ENCODE results near the gene PTPRT.

Gene PTPRT

DNA sequence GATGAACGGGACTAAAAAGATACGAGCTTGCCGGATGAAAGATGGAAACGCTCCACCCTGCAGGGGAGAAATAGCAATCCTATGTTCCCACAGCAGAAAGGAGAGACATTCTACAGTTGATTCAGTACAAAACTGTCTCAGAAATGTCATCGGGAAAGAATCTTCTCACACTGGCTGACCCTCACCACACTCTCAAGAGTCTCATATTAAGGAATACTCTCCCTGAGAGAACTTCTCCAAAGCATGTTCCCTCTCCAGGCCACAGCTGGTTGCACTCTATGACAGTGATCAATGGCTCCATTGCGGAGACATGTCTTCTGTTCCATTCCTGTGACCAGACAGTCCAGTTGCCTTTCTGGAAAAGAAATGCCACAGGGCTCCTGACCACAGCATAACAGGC, 813.6 kb downstream of the PTPRT start:
- Histone ChIP-seq H3K36me3 (ENCODE audit: insufficient read depth, low read depth, low read length) (no peaks in the 10 kb centered on the region), H3K4me3 (ENCODE audit: low read length) (no peak overlapping the region), H3K27ac (ENCODE audit: low read length) (no peak overlapping the region), H3K4me1 (ENCODE audit: insufficient read depth, low read length) (no peaks in the 10 kb centered on the region), H3K9ac (ENCODE audit: low read depth, low read length) (no peak overlapping the region), H3K9me3 (ENCODE audit: insufficient read depth, low read depth, low read length) (no peaks in the 10 kb centered on the region), H3K27me3 (ENCODE audit: insufficient read depth, low read length) (0 out of 2 replicates have a peak, but pooled peaks cover 3% of the 10 kb centered on the region)

DNA sequence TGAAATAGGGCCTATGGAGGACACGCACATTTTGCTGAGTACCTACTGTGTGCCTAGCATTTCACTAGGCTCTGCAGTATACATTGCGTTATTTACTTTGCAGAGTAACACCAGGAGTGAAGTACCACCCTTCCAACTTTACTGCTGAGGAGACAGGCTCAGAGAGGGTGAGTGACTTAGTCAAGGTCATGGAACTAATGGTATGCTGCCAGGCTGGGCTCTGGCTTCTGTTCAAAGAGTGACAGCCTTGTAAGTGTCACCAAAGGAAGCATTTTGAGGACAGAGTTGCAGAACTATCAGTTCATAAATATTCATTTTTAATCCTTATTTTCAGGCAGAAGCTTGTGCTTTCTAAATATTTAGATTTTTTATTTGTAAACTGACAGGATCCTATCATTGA, 816.7 kb downstream of the PTPRT start:
- Histone ChIP-seq H3K27ac (ENCODE audit: low read length) (no peak overlapping the region), H3K9ac (ENCODE audit: low read depth, low read length) (no peak overlapping the region), H3K4me1 (ENCODE audit: insufficient read depth, low read length) (no peaks in the 10 kb centered on the region)

DNA sequence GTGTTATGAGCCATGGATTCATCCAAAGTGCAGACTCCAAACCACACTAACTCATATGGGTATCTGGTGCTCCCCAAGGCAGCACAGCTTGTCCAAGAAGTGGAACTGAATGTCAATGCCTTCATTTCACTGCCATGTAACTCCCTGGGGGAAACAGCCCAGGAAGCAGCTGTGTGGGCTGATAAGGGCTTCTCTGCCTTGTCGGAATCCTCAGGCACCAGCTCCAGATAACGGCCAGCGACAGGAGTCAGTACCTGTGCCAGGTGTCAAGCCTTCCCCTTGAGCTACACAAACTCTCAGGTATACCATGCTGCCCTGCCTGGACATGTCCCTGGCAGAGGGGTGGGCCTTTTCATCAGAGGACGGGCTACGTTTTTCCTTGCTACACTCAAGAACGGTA, 819.6 kb downstream of the PTPRT start:
- Histone ChIP-seq H3K27ac (ENCODE audit: low read length) (no peak overlapping the region), H3K4me1 (ENCODE audit: insufficient read depth, low read length) (no peaks in the 10 kb centered on the region), H3K27me3 (ENCODE audit: insufficient read depth, low read length) (peaks cover 11% of the 10 kb centered on the region), H3K9me3 (ENCODE audit: insufficient read depth, low read depth, low read length) (no peaks in the 10 kb centered on the region), H3K36me3 (ENCODE audit: insufficient read depth, low read depth, low read length) (no peaks in the 10 kb centered on the region), H3K9ac (ENCODE audit: low read depth, low read length) (no peak overlapping the region), H3K4me3 (ENCODE audit: low read length) (no peak overlapping the region)

More for the DNA sequence above, 816.7 kb downstream of the PTPRT start:
- Histone ChIP-seq H3K4me3 (ENCODE audit: low read length) (no peak overlapping the region), H3K36me3 (ENCODE audit: insufficient read depth, low read depth, low read length) (no peaks in the 10 kb centered on the region), H3K27me3 (ENCODE audit: insufficient read depth, low read length) (0 out of 2 replicates have a peak, but pooled peaks cover 3% of the 10 kb centered on the region), H3K9me3 (ENCODE audit: insufficient read depth, low read depth, low read length) (no peaks in the 10 kb centered on the region)

GRCh38 chr20:42368910-42369309, 820.8 kb downstream of the PTPRT start:
- no peaks in the 10 kb centered on the region for H3K4me1 ChIP-seq (ENCODE audit: insufficient read depth, low read length)
- no peaks in the 10 kb centered on the region for H3K9me3 ChIP-seq (ENCODE audit: insufficient read depth, low read depth, low read length)
- H3K27ac ChIP-seq (ENCODE audit: low read length), result no peak overlapping the region
- H3K4me3 ChIP-seq (ENCODE audit: low read length), result no peak overlapping the region
- H3K27me3 ChIP-seq (ENCODE audit: insufficient read depth, low read length), result peaks cover 11% of the 10 kb centered on the region
- no peak overlapping the region for H3K9ac ChIP-seq (ENCODE audit: low read depth, low read length)
- no peaks in the 10 kb centered on the region for H3K36me3 ChIP-seq (ENCODE audit: insufficient read depth, low read depth, low read length)

GRCh38 chr20:42366626-42367025, 823.1 kb downstream of the PTPRT start:
- Histone ChIP-seq H3K27me3 (ENCODE audit: insufficient read depth, low read length) (peaks cover 11% of the 10 kb centered on the region), H3K27ac (ENCODE audit: low read length) (no peak overlapping the region), H3K9ac (ENCODE audit: low read depth, low read length) (no peak overlapping the region), H3K9me3 (ENCODE audit: insufficient read depth, low read depth, low read length) (no peaks in the 10 kb centered on the region), H3K4me3 (ENCODE audit: low read length) (no peak overlapping the region), H3K4me1 (ENCODE audit: insufficient read depth, low read length) (no peaks in the 10 kb centered on the region), H3K36me3 (ENCODE audit: insufficient read depth, low read depth, low read length) (no peaks in the 10 kb centered on the region)

DNA sequence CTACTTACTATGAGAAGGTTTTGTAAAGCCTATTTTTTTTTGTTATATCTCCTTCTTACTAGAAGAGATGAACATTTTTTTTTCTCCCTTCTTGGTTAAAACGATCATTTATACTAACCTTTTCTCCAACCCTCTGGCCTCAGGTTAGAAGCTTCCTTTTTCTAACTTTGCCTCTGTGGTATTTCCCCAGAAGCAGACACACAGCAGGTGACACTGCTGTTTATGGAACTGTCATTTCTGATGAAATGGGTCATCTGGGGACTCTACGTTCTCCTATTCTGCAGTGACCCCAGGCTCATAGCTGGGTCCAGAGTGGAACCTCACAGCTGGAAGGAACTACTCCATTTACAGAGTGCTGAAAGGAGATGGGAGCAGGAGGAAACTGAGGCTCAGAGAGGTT, 825.3 kb downstream of the PTPRT start:
- H3K27ac ChIP-seq (ENCODE audit: low read length), result no peak overlapping the region
- H3K36me3 ChIP-seq (ENCODE audit: insufficient read depth, low read depth, low read length), result no peaks in the 10 kb centered on the region
- H3K9me3 ChIP-seq (ENCODE audit: insufficient read depth, low read depth, low read length), result no peaks in the 10 kb centered on the region
- H3K27me3 ChIP-seq (ENCODE audit: insufficient read depth, low read length), result peaks cover 11% of the 10 kb centered on the region
- H3K4me3 ChIP-seq (ENCODE audit: low read length), result no peak overlapping the region
- no peak overlapping the region for H3K9ac ChIP-seq (ENCODE audit: low read depth, low read length)
- H3K4me1 ChIP-seq (ENCODE audit: insufficient read depth, low read length), result no peaks in the 10 kb centered on the region

DNA sequence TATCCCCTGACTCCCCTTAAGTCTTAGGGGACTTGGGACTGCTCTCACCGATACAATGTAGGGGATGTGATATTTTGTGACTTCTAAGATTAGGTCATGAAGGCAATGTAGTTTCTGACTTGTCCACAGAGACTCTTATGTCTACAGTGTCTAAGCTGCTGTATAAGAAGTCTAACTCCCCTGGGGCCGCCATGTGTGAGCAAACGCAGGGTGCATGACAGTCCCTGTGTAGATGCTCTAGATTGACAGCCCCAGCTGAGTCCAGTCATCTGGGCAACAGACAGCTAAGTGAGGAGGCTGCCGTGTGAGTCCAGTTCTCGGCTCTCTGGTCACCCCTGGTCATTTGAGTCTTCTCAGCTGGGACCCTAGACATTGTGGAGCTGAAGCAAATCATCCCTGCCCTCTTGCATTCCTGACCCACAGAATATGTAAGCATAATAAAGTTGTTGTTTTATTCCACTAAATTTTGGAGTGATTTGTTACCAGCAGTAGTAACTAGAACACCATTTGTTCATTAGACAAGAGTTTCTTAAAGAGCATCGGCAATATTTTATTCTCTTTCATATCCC, 828.2 kb downstream of the PTPRT start:
- H3K36me3 ChIP-seq (ENCODE audit: insufficient read depth, low read depth, low read length), result no peaks in the 10 kb centered on the region
- no peak overlapping the region for H3K27ac ChIP-seq (ENCODE audit: low read length)
- H3K4me1 ChIP-seq (ENCODE audit: insufficient read depth, low read length), result no peaks in the 10 kb centered on the region
- peaks cover 4% of the 10 kb centered on the region; the same call in 1 of the 2 replicates for H3K27me3 ChIP-seq (ENCODE audit: insufficient read depth, low read length)
- no peaks in the 10 kb centered on the region for H3K9me3 ChIP-seq (ENCODE audit: insufficient read depth, low read depth, low read length)
- H3K4me3 ChIP-seq (ENCODE audit: low read length), result no peak overlapping the region
- no peak overlapping the region for H3K9ac ChIP-seq (ENCODE audit: low read depth, low read length)

DNA sequence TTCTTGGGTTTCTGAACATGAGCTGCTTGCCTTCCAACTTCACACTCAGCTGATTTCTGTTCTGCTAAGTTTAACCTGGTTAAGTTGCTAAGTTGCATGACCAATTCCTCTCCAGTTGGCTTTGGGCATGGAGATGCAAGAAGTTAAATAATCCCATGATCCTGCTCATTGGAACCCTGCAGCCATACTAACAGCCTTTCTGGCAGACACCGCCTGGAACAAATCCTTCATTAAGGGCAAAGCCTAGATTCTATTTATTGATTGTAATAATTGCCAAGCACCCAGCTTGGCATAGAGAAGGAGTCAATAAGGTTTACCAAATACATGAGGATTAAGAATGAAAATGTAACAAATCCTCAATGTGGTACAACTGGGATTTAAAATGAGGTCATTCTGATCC, 829.1 kb downstream of the PTPRT start:
- Histone ChIP-seq H3K36me3 (ENCODE audit: insufficient read depth, low read depth, low read length) (no peaks in the 10 kb centered on the region), H3K4me1 (ENCODE audit: insufficient read depth, low read length) (no peaks in the 10 kb centered on the region), H3K9me3 (ENCODE audit: insufficient read depth, low read depth, low read length) (no peaks in the 10 kb centered on the region)

DNA sequence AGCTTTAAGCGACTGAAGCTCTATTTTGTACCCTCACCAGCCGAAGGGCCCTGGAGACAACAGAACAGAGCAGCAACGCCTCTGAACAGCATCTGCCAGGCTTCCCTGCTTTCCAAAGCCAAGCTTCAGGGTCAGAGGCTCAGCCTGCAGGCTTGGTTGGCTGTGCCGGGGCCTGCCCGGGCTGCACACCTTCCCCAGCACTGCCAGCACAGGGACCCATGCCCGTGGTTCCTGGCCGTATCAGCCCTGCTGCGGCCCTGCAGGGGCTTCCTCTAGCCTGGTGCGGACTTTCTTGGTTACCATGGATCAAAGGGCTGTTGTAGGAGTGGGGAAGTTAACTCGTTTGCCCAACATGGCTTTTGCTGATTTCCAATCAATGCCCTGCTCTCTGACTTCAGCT, 830.1 kb downstream of the PTPRT start:
- Histone ChIP-seq H3K9ac (ENCODE audit: low read depth, low read length) (no peak overlapping the region), H3K27me3 (ENCODE audit: insufficient read depth, low read length) (no peaks in the 10 kb centered on the region), H3K4me3 (ENCODE audit: low read length) (no peak overlapping the region), H3K9me3 (ENCODE audit: insufficient read depth, low read depth, low read length) (no peaks in the 10 kb centered on the region), H3K4me1 (ENCODE audit: insufficient read depth, low read length) (no peaks in the 10 kb centered on the region), H3K36me3 (ENCODE audit: insufficient read depth, low read depth, low read length) (no peaks in the 10 kb centered on the region), H3K27ac (ENCODE audit: low read length) (no peak overlapping the region)

More for the DNA sequence above, 829.1 kb downstream of the PTPRT start:
- H3K27ac ChIP-seq (ENCODE audit: low read length), result no peak overlapping the region
- no peaks in the 10 kb centered on the region for H3K27me3 ChIP-seq (ENCODE audit: insufficient read depth, low read length)
- H3K4me3 ChIP-seq (ENCODE audit: low read length), result no peak overlapping the region
- H3K9ac ChIP-seq (ENCODE audit: low read depth, low read length), result no peak overlapping the region

DNA sequence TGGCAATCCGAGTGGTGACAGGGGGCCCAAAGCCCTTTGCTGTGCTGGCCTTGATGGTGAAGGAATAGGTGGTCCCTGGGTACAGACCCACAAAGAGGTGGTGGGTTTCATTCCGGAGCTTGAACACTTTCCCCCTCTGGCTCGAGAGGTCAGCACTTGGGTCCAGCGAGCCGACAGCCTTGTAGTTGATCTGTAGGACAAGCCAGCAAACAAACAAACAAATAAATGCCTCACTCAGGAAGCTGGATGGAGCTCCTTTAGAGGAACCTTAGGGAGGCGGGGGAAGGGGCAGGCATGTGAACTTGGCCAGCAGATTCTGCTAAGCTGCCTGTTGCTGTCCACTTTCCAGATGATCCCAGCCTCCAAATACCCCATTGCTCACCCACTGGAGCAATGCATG, 837.6 kb downstream of the PTPRT start:
- Histone ChIP-seq H3K4me3 (ENCODE audit: low read length) (no peak overlapping the region), H3K27ac (ENCODE audit: low read length) (no peak overlapping the region), H3K27me3 (ENCODE audit: insufficient read depth, low read length) (no peaks in the 10 kb centered on the region), H3K9me3 (ENCODE audit: insufficient read depth, low read depth, low read length) (no peaks in the 10 kb centered on the region), H3K36me3 (ENCODE audit: insufficient read depth, low read depth, low read length) (no peaks in the 10 kb centered on the region), H3K4me1 (ENCODE audit: insufficient read depth, low read length) (no peaks in the 10 kb centered on the region), H3K9ac (ENCODE audit: low read depth, low read length) (no peak overlapping the region)

GRCh38 chr20:42350521-42350920, 839.2 kb downstream of the PTPRT start:
- Histone ChIP-seq H3K36me3 (ENCODE audit: insufficient read depth, low read depth, low read length) (no peaks in the 10 kb centered on the region), H3K27ac (ENCODE audit: low read length) (no peak overlapping the region), H3K9ac (ENCODE audit: low read depth, low read length) (no peak overlapping the region), H3K27me3 (ENCODE audit: insufficient read depth, low read length) (no peaks in the 10 kb centered on the region), H3K4me3 (ENCODE audit: low read length) (no peak overlapping the region), H3K4me1 (ENCODE audit: insufficient read depth, low read length) (no peaks in the 10 kb centered on the region), H3K9me3 (ENCODE audit: insufficient read depth, low read depth, low read length) (no peaks in the 10 kb centered on the region)

GRCh38 chr20:42346189-42347170, 843.2 kb downstream of the PTPRT start:
- no peaks in the 10 kb centered on the region for H3K4me1 ChIP-seq (ENCODE audit: insufficient read depth, low read length)
- H3K36me3 ChIP-seq (ENCODE audit: insufficient read depth, low read depth, low read length), result no peaks in the 10 kb centered on the region
- no peaks in the 10 kb centered on the region for H3K9me3 ChIP-seq (ENCODE audit: insufficient read depth, low read depth, low read length)
- no peak overlapping the region for H3K27ac ChIP-seq (ENCODE audit: low read length)
- no peaks in the 10 kb centered on the region for H3K27me3 ChIP-seq (ENCODE audit: insufficient read depth, low read length)
- H3K4me3 ChIP-seq (ENCODE audit: low read length), result no peak overlapping the region
- H3K9ac ChIP-seq (ENCODE audit: low read depth, low read length), result no peak overlapping the region

All from iPS-20b (cell line).